GM18505 (cell line): ENCODE data around the gene CCDC50.

Experiments
- ATAC-seq: cut with Tn5 transposase; IDR thresholded peaks from one replicate; pipeline ENCODE4 v1.9.1; 2021; ENCODE audit not compliant: unreplicated experiment
- POLR2A ChIP-seq: IDR thresholded peaks from 4 replicates; pipeline ENCODE4 v1.6.1; 2011; ENCODE audit warnings: borderline replicate concordance; ENCODE audit not compliant: insufficient read depth, insufficient read length; ENCODE audit errors: extremely low read depth

The CCDC50 gene

GRCh38 chr3:191301782-191302411 lies 27.3 kb upstream of the CCDC50 start:
- no peak for ATAC-seq
- no peak for TF ChIP-seq POLR2A

- TF ChIP-seq POLR2A, result no peak
Measured at GRCh38 chr3:191302451-191302850, 26.7 kb upstream of the CCDC50 start.

DNA sequence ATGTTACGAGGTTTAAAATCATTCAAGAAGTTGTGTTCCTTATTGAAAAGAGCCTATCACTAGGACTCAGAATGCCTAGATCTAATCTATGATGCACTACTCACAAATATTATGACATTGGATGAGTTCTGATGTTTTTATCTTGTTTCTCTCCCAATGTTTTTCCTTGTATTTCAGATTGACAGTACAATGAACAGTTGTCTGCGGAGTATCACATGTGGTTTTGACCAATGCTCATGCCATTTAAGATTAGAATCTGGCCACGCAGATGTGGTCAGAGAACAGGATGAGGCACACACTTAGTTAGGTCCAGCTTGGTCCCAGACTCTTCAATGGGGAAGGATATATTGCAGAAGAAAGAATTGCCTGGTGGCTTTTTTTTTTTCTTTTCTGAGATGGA lies 25.6 kb upstream of the CCDC50 start:
- TF ChIP-seq POLR2A, result no peak

More at GRCh38 chr3:191302451-191302850, 26.7 kb upstream of the CCDC50 start:
- ATAC-seq, result no peak

DNA sequence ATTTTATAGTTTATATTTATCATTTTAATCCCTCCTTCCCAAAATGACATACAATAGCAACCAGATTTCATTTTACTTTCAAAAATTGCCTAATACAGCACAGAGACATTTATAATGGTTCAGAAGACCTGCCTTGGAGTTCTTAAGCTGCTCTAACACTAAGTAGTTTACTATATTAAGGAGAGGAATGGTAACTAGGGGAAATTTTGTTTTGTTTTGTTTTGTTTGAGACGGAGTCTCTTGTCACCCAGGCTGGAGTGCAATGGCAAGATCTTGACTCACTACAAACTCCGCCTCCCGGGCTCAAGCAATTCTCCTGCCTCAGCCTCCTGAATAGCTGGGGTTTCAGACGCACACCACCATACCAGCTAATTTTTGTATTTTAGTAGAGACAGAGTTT lies 22.8 kb upstream of the CCDC50 start:
- TF ChIP-seq POLR2A, result no peak
- no peak for ATAC-seq

More for the DNA sequence above, 25.6 kb upstream of the CCDC50 start:
- ATAC-seq, result no peak

DNA sequence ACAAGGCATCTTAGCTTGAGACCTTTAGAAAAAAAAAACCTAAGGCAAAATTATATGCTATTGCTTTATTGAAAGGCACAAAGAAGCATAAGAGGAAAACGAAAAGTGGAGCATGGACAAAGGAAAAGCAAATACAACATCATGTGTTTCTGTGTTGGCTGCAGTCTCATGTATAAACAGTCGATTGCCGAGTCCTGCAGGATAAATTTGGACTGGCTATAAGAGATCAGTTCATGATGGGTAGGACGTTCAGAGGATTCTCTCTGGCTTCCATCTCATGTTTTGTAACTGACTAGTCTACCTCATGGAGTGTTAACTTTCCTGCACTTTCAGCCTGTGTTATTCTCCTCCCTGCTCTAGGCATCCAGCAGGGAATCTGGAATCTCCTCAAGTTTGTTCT lies 21.9 kb upstream of the CCDC50 start:
- TF ChIP-seq POLR2A, result no peak
- ATAC-seq, result no peak

- ATAC-seq, result no peak
Measured at GRCh38 chr3:191313296-191313695, 15.9 kb upstream of the CCDC50 start.

GRCh38 chr3:191314109-191314728 lies 15.0 kb upstream of the CCDC50 start:
- ATAC-seq, result no peak
- TF ChIP-seq POLR2A, result no peak

More at GRCh38 chr3:191313296-191313695, 15.9 kb upstream of the CCDC50 start:
- TF ChIP-seq POLR2A, result no peak

GRCh38 chr3:191316876-191317603 lies 12.2 kb upstream of the CCDC50 start:
- no peak for ATAC-seq
- no peak for TF ChIP-seq POLR2A

- no peak for ATAC-seq
- TF ChIP-seq POLR2A, result no peak
Measured at GRCh38 chr3:191320316-191320715, 8.9 kb upstream of the CCDC50 start.

DNA sequence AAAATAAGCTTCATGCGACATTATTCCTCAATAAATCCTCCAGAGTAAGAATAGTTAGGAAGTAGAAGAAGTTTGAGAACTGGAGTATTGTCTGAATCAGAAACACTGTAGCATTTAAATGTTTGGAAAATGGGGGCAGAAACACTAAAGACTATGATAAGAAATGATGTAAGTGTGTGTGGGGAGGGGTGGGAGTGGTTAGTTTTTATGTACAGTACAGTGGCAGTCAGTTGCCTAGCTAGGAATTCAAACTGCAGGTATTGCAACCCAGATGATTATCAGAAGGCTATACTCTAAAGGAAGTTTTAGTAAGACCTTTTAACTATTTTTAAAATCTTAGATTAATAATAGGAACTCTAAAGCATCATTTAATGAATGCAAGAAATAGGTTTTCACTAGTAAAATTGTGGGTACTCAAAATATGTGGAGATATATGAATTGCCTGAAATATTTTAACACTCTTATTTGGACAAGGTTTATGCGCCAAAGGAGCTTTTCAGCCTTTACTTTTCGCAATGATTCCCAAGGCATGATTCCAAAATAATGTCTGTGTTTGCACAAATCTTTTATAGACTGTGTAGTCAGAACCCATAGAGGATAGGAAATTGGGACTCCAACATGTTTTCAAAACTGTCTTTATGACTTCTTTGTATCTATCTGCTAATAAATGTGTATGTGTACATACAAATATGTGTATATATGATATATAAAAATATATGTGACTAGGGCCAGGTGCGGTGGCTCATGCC lies 8.0 kb upstream of the CCDC50 start:
- no peak for TF ChIP-seq POLR2A
- ATAC-seq, result no peak

DNA sequence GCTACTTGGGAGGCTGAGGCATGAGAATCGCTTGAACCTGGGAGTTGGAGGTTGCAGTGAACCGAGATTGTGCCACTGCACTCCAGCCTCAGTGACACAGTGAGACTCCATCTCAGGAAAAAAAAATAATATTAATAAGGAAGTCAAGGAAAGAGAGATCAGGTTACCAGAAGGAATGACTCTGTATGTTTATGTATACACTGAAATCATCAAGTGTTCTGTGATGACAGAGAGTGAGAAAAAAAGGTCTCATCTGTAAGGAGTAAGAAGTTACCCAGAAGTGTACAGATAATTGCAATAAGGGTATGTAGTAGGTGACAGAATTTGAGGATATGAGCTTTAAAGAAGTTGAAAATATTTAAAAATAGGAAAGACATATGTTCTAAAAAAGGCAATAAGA lies 4.3 kb upstream of the CCDC50 start:
- ATAC-seq, result no peak
- no peak for TF ChIP-seq POLR2A

- ATAC-seq, result no peak
- no peak for TF ChIP-seq POLR2A
Measured at GRCh38 chr3:191327526-191327925, 1.7 kb upstream of the CCDC50 start.

DNA sequence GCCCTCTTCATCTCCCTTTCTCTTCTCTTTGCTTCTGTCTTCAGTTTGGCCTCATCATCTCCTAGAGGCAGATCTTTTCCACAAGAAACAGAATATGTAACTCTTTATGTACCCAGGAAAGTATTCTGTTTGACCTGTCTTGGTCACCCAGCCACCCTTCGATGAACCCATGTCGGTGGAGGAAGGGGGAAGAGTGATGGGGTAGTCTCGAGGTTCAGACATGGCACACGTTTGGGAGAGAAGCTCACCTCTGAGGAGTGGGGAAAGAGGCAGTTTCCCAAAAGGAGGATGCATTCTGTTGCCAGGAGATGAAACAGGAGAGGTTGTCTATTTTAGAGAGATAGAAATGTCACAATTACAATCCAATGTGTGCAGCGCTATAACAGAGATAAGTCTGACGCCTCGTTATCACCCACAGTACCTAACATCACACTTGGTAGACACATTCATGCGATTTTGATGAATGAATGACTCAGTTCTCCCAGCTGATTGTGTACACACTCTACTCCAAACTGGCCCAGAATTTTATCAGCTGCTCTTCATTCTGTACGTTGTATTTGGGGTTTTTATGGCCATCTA lies 722 bp upstream of the CCDC50 start:
- ATAC-seq, result no peak
- no peak for TF ChIP-seq POLR2A

DNA sequence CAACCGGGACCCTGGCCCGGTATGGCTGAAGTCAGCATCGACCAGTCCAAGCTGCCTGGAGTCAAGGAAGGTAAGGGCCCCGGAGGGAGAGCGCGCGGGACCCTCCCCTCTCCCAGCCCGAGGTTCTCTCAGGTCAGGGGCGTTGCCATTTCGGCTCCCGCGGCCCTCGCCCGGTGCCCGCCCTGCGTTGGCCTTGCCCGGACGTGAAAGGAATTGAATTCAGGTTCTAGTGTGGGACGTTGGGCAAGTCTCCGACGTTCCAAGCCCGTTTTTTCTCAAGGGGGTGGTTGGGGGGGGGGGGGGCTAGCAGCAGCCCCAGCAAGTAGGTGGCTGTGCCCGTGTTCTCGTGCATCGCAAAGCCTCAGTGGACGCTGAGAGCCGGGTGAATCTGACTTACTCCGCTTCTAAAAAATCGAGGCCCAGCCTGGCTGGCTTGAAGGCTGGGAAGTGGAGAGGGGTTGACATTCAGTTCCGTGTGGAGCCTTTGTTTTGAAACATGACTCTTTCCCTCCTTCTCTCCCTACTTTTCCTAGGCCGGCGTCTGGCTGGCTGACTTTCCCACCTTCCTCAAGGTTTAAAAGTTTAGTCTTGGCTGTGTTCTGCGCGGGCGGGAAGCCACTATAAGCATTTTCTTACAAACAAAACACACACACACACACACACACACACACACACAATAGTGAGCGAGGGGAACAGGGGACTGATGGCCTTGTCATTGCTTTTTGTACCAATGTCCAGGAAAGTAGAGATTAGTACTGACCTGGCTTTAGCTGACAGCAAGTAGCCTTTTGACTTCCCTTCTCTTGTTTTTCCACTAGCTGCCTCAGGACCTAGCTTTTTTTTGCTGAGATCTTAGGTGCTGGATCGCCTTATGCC lies 698 bp downstream of the CCDC50 start, which contains the start of gene UTS2B:
UTS2B (minus strand) TSS at position 873 of the 876 bp plus-strand sequence. CDS start 48,337 bp downstream, outside the sequence.
- ATAC-seq, result peak; percentile 32
- TF ChIP-seq POLR2A, result no peak
